ENCODE data around the gene NTM. TPM values are rescaled to one million over a fixed set of nuclear protein-coding genes. Genes with fewer than 3 reads are reported as not detected.

NTM gene
- total and polyA plus RNA-seq, 2 experiments from 2014 or later, result 1.1 to 1.7 TPM

DNA sequence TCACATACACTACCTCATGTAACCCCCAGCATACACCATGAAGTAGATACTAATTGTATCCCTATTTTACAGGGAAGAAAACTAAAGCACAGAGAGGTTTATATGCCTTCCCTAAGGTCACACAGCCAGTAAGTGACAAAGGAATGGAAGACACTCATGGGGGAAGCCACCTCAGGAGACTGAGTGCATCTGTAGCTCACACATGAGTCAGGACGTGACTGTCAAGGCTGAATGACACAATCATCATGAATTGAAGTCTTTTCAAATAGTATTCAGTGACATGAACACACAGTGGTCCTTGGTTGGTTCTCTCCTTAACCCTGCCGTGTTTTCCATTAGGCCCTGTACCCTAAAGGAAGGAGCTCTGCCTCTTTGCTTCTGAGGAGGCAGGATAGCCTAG lies 463.0 kb downstream of the NTM start:
- DNase-seq (ENCODE audit: low read depth in 1 of 2, low spot score in 1 of 2), result no peak
- H3K4me1 ChIP-seq (ENCODE audit: low read depth), result no peaks in the 10 kb centered on the region
- no peaks in the 10 kb centered on the region for H3K36me3 ChIP-seq
- no peak overlapping the region for H3K27ac ChIP-seq
- no peak overlapping the region for H3K4me3 ChIP-seq
- H3K27me3 ChIP-seq, result peaks cover 15% of the 10 kb centered on the region
- TF ChIP-seq, protein P1, sequence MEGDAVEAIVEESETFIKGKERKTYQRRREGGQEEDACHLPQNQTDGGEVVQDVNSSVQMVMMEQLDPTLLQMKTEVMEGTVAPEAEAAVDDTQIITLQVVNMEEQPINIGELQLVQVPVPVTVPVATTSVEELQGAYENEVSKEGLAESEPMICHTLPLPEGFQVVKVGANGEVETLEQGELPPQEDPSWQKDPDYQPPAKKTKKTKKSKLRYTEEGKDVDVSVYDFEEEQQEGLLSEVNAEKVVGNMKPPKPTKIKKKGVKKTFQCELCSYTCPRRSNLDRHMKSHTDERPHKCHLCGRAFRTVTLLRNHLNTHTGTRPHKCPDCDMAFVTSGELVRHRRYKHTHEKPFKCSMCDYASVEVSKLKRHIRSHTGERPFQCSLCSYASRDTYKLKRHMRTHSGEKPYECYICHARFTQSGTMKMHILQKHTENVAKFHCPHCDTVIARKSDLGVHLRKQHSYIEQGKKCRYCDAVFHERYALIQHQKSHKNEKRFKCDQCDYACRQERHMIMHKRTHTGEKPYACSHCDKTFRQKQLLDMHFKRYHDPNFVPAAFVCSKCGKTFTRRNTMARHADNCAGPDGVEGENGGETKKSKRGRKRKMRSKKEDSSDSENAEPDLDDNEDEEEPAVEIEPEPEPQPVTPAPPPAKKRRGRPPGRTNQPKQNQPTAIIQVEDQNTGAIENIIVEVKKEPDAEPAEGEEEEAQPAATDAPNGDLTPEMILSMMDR (IDR thresholded peaks at IDR 0.05; ENCODE audit: low read depth, low read length), result no peak
- H3K9me3 ChIP-seq (ENCODE audit: low read depth), result no peaks in the 10 kb centered on the region

DNA sequence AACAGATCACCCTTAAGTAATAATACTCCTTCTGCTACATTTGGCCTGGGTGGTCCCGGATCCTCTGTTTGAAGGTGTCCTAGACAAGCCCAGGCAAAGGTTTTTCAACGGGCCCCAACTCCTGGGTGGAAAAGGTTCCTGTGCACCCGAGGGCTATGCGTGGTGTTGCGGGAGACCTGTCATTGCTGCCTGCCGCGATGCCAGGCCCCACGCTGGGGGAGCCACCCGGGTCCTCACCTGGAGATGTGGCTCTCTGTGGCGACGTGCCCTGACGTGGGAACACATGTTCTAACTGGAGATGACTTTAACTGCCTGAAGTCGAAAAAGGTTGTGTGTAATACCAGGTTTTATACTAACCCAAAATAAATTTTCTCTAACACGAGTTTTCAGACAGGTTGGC lies 467.1 kb downstream of the NTM start:
- Histone ChIP-seq H3K27me3 (peaks cover 2% of the 10 kb centered on the region), H3K36me3 (no peaks in the 10 kb centered on the region), H3K4me3 (no peak overlapping the region), H3K27ac (no peak overlapping the region), H3K9me3 (ENCODE audit: low read depth) (no peaks in the 10 kb centered on the region), H3K4me1 (ENCODE audit: low read depth) (no peaks in the 10 kb centered on the region)
- DNase-seq (ENCODE audit: low read depth in 1 of 2, low spot score in 1 of 2), result no peak
- TF ChIP-seq, protein P1 (IDR thresholded peaks at IDR 0.05; ENCODE audit: low read depth, low read length), result no peak

DNA sequence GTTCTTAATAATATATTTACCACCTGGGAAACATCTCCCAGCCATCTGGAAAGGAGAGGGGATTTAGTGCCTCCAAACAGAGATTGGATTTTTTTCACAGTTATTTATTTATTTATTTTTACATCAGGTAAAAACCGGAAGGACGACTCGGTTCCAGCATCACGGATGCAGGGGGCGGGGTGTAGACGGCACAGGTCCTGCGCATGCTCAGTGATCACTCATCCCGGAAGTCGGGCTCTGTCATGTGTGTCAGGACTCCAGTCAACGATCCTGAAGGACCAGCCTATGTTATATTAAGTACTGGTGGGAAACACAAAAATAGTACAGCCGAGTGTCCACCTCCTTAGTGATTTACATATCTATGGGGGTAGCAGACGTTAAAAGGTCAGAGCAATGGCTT lies 467.6 kb downstream of the NTM start:
- no peak for DNase-seq (ENCODE audit: low read depth in 1 of 2, low spot score in 1 of 2)
- Histone ChIP-seq H3K9me3 (ENCODE audit: low read depth) (no peaks in the 10 kb centered on the region), H3K27ac (no peak overlapping the region), H3K36me3 (no peaks in the 10 kb centered on the region), H3K4me3 (no peak overlapping the region), H3K27me3 (peaks cover 2% of the 10 kb centered on the region), H3K4me1 (ENCODE audit: low read depth) (no peaks in the 10 kb centered on the region)
- TF ChIP-seq, protein P1 (IDR thresholded peaks at IDR 0.05; ENCODE audit: low read depth, low read length), result no peak

DNA sequence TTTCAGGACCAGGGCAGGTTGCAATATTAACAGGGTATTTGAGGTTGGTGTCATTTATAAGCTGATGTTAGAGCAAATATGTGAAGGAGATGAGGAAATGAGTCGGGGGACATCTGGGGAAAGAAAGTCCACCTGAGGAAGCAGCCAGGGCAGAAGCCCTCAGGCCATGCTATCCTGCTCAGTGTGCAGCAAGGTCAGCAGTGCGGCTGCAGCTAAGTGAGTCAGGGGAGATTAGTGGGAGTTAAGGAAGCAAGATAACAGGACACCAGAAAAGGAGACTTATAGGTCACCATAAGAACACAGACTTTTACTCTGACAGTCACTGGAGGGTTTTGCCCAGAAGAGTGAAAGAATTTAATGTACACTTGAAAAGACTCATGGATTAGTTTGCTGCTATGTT lies 468.9 kb downstream of the NTM start:
- no peak for DNase-seq (ENCODE audit: low read depth in 1 of 2, low spot score in 1 of 2)
- Histone ChIP-seq H3K9me3 (ENCODE audit: low read depth) (no peaks in the 10 kb centered on the region), H3K27me3 (peaks cover 2% of the 10 kb centered on the region), H3K36me3 (no peaks in the 10 kb centered on the region), H3K27ac (no peak overlapping the region), H3K4me1 (ENCODE audit: low read depth) (no peaks in the 10 kb centered on the region), H3K4me3 (no peak overlapping the region)
- TF ChIP-seq, protein P1 (IDR thresholded peaks at IDR 0.05; ENCODE audit: low read depth, low read length), result no peak

DNA sequence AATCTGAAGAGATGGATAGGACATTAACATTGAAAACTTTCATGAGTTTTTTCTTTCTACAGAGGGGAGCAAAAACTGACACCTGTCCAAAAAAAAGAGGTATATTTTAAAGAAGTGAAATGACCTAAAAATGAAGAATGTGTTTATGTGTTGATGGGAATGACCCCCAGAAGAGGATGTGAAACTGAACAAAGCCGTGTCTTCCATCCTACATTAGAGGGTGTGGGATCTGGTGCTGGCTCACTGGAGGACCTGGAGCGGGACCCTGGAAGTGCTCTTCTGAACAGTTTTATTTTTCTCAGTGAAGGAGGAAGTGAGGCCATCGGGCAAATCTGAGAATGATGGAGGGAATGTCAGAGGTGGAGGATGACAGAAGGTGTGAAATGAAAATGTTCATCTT lies 470.1 kb downstream of the NTM start:
- H3K4me3 ChIP-seq, result no peak overlapping the region
- H3K27me3 ChIP-seq, result peaks cover 5% of the 10 kb centered on the region
- H3K27ac ChIP-seq, result no peak overlapping the region
- no peaks in the 10 kb centered on the region for H3K9me3 ChIP-seq (ENCODE audit: low read depth)
- no peak for DNase-seq (ENCODE audit: low read depth in 1 of 2, low spot score in 1 of 2)
- no peaks in the 10 kb centered on the region for H3K36me3 ChIP-seq
- H3K4me1 ChIP-seq (ENCODE audit: low read depth), result no peaks in the 10 kb centered on the region
- TF ChIP-seq, protein P1 (IDR thresholded peaks at IDR 0.05; ENCODE audit: low read depth, low read length), result no peak

DNA sequence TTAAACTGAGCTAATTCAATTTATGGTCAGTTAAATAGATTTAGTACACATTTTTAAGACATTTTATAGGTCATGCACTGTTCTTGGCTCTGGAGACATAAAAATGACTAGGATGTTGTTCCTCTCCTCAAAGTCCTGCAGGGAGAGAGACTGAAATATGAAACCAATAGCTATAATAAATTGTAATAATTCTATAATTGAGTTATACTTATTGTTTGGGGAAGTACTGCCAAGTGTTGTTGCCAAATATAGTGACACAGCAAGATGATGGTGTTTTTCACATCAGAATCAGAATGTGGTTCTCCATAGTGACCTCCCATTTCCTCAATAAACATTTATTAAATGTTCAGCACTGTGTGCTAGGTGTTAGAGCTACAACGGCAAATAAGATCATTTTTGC lies 470.6 kb downstream of the NTM start:
- H3K36me3 ChIP-seq, result no peaks in the 10 kb centered on the region
- H3K4me1 ChIP-seq (ENCODE audit: low read depth), result no peaks in the 10 kb centered on the region
- no peak for DNase-seq (ENCODE audit: low read depth in 1 of 2, low spot score in 1 of 2)
- no peak overlapping the region for H3K27ac ChIP-seq
- H3K4me3 ChIP-seq, result no peak overlapping the region
- H3K9me3 ChIP-seq (ENCODE audit: low read depth), result no peaks in the 10 kb centered on the region
- H3K27me3 ChIP-seq, result peaks cover 5% of the 10 kb centered on the region
- TF ChIP-seq, protein P1 (IDR thresholded peaks at IDR 0.05; ENCODE audit: low read depth, low read length), result no peak
